Measurements from ENCODE around the gene NGFR. TPM values are rescaled to one million over a fixed set of nuclear protein-coding genes. Genes with fewer than 3 reads are reported as not detected.
A peak's percentile ranks its signal among the peaks of the same experiment; 100 is the strongest.

Gene NGFR
- total RNA-seq, 1 experiment from 2014 or later, result 11.3 TPM

DNA sequence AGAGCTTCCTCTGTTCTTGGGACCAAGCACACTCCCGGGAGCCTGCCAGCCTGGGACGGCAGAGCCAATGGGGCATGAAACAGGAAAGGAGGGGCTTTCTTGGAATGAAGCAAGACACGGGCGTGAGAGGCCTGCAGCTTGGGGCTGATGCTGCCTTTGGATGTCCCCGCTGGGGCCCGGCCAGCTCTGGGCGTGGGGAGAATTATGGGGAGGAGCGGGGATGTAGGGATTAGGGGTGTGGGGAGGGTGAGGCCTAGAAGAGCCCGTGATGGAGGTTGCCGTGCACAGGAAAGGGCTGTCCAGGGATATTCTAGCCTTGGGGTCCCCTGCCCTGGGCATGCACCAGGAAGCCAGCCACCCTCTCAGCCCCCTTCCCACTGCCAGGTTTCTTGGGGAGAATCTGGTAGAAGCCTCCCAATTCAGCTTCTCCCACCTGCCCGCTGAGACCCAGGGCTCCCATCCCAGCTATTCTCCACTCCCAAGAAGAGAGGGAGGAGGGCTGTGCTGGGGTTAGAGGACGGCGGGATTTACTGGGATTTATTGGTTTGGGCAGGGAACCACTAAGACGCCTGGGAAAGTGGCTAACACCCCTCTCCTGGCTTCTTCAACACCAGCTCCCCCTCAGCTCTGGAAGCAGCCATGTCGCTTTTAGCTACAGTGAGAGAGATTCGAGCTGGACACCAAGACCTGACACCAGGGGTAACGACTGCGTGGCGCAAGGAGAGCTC lies 60.6 kb downstream of the NGFR start (continued):
- TF ChIP-seq ZNF263 (CRISPR knock-in tag; IDR thresholded peaks at IDR 0.05; ENCODE audit: low read depth) (no peak), ZBTB21 (CRISPR knock-in tag; IDR thresholded peaks at IDR 0.05; ENCODE audit: borderline replicate concordance) (no peak)
- TF ChIP-seq, protein P1, sequence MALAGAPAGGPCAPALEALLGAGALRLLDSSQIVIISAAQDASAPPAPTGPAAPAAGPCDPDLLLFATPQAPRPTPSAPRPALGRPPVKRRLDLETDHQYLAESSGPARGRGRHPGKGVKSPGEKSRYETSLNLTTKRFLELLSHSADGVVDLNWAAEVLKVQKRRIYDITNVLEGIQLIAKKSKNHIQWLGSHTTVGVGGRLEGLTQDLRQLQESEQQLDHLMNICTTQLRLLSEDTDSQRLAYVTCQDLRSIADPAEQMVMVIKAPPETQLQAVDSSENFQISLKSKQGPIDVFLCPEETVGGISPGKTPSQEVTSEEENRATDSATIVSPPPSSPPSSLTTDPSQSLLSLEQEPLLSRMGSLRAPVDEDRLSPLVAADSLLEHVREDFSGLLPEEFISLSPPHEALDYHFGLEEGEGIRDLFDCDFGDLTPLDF (CRISPR knock-in tag; IDR thresholded peaks at IDR 0.05), result no peak

DNA sequence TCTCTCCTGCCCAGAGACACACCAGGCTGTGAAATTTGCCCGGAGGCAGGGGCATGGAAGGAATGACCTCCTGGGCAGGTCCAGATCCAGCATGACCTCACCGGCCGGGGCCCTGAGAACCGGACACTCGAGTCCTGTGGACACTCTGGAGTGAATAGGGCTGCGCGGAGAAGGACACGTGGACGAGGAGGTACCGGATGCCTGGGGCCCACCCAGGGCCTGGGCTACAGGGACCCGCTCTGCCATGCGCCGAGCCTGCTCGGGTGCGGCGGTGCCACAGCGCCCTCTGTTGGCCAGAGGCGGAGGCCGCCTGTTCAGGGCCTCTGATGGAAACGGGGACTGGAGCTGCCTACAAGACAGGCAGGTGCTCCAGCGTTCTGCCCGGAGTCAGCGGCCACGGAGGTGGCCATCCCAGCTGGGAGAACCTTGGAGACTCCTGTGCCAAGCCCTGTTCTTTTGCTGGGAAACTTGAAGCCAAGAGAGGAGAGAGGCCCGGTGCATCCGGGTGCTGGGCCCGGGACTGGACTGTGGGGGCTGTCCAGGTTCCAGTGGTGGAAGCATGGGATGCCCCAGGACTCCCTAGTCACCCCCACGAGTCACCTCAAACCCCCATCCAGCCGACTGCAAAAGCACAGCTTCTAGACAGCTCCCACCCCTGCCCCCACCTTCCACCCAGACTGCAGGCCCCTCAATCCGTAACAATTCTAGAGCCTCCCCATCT lies 61.3 kb downstream of the NGFR start:
- Mint-ChIP-seq H3K4me1 (peaks cover 13% of the 10 kb centered on the region), H3K36me3 (no peaks in the 10 kb centered on the region), H3K9me3 (no peaks in the 10 kb centered on the region), H3K4me3 (no peak overlapping the region), H3K27me3 (ENCODE audit: low read depth) (peaks cover 8% of the 10 kb centered on the region), H3K27ac (no peak overlapping the region)
- DNase-seq (ENCODE audit: low spot score) (peak; percentile 94), ATAC-seq (peak; percentile 89)
- POLR2A ChIA-PET, result interaction anchor here (0.5 to 0.6 kb wide), 2 partner anchors 145 to 148 kb away, joined by 3 to 4 read pairs; no protein-coding TSS in a partner anchor
- CTCF ChIA-PET, result interaction anchor here (0.5 to 4.2 kb wide), 89 partner anchors 9 to 1502 kb away, joined by 3 to 129 read pairs (median 5); partner anchors contain the start of genes DLX3, FAM117A, KAT7 and NGFR
- TF ChIP-seq, protein P2, sequence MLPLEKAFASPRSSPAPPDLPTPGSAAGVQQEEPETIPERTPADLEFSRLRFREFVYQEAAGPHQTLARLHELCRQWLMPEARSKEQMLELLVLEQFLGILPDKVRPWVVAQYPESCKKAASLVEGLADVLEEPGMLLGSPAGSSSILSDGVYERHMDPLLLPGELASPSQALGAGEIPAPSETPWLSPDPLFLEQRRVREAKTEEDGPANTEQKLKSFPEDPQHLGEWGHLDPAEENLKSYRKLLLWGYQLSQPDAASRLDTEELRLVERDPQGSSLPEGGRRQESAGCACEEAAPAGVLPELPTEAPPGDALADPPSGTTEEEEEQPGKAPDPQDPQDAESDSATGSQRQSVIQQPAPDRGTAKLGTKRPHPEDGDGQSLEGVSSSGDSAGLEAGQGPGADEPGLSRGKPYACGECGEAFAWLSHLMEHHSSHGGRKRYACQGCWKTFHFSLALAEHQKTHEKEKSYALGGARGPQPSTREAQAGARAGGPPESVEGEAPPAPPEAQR (CRISPR knock-in tag; IDR thresholded peaks at IDR 0.05), result no peak
- TF ChIP-seq, protein P3, sequence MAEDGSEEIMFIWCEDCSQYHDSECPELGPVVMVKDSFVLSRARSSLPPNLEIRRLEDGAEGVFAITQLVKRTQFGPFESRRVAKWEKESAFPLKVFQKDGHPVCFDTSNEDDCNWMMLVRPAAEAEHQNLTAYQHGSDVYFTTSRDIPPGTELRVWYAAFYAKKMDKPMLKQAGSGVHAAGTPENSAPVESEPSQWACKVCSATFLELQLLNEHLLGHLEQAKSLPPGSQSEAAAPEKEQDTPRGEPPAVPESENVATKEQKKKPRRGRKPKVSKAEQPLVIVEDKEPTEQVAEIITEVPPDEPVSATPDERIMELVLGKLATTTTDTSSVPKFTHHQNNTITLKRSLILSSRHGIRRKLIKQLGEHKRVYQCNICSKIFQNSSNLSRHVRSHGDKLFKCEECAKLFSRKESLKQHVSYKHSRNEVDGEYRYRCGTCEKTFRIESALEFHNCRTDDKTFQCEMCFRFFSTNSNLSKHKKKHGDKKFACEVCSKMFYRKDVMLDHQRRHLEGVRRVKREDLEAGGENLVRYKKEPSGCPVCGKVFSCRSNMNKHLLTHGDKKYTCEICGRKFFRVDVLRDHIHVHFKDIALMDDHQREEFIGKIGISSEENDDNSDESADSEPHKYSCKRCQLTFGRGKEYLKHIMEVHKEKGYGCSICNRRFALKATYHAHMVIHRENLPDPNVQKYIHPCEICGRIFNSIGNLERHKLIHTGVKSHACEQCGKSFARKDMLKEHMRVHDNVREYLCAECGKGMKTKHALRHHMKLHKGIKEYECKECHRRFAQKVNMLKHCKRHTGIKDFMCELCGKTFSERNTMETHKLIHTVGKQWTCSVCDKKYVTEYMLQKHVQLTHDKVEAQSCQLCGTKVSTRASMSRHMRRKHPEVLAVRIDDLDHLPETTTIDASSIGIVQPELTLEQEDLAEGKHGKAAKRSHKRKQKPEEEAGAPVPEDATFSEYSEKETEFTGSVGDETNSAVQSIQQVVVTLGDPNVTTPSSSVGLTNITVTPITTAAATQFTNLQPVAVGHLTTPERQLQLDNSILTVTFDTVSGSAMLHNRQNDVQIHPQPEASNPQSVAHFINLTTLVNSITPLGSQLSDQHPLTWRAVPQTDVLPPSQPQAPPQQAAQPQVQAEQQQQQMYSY (CRISPR knock-in tag; IDR thresholded peaks at IDR 0.05), result no peak
- TF ChIP-seq GABPB1 (CRISPR knock-in tag; IDR thresholded peaks at IDR 0.05) (0 out of 2 replicates have a peak, but pooled peaks have one; percentile 29), NFE2L1 (CRISPR knock-in tag; IDR thresholded peaks at IDR 0.05) (no peak), ESRRA (CRISPR knock-in tag; IDR thresholded peaks at IDR 0.05; ENCODE audit: borderline replicate concordance) (no peak), OVOL2 (CRISPR knock-in tag; IDR thresholded peaks at IDR 0.05; ENCODE audit: borderline replicate concordance) (no peak), CREM (CRISPR knock-in tag; IDR thresholded peaks at IDR 0.05) (0 out of 2 replicates have a peak, but pooled peaks have one; percentile 11), RORB (CRISPR knock-in tag; IDR thresholded peaks at IDR 0.05) (no peak), ELF4 (CRISPR knock-in tag; IDR thresholded peaks at IDR 0.05; ENCODE audit: low read depth) (no peak), ZNF232 (CRISPR knock-in tag; IDR thresholded peaks at IDR 0.05) (0 out of 2 replicates have a peak, but pooled peaks have one; percentile 63), ETV6 (CRISPR knock-in tag; IDR thresholded peaks at IDR 0.05) (peak; percentile 76; the same call in 1 of the 2 replicates)
- TF ChIP-seq, protein P4, sequence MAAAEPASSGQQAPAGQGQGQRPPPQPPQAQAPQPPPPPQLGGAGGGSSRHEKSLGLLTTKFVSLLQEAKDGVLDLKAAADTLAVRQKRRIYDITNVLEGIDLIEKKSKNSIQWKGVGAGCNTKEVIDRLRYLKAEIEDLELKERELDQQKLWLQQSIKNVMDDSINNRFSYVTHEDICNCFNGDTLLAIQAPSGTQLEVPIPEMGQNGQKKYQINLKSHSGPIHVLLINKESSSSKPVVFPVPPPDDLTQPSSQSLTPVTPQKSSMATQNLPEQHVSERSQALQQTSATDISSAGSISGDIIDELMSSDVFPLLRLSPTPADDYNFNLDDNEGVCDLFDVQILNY (CRISPR knock-in tag; IDR thresholded peaks at IDR 0.05), result peak; percentile 45; the same call in 1 of the 2 replicates
- TF ChIP-seq, protein P5, sequence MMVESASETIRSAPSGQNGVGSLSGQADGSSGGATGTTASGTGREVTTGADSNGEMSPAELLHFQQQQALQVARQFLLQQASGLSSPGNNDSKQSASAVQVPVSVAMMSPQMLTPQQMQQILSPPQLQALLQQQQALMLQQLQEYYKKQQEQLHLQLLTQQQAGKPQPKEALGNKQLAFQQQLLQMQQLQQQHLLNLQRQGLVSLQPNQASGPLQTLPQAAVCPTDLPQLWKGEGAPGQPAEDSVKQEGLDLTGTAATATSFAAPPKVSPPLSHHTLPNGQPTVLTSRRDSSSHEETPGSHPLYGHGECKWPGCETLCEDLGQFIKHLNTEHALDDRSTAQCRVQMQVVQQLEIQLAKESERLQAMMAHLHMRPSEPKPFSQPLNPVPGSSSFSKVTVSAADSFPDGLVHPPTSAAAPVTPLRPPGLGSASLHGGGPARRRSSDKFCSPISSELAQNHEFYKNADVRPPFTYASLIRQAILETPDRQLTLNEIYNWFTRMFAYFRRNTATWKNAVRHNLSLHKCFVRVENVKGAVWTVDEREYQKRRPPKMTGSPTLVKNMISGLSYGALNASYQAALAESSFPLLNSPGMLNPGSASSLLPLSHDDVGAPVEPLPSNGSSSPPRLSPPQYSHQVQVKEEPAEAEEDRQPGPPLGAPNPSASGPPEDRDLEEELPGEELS (CRISPR knock-in tag; IDR thresholded peaks at IDR 0.05), result 0 out of 2 replicates have a peak, but pooled peaks have one; percentile 66
- TF ChIP-seq, protein P6, sequence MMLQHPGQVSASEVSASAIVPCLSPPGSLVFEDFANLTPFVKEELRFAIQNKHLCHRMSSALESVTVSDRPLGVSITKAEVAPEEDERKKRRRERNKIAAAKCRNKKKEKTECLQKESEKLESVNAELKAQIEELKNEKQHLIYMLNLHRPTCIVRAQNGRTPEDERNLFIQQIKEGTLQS (CRISPR knock-in tag; conservative IDR thresholded peaks at IDR 0.05), result no peak
- TF ChIP-seq, protein P7, sequence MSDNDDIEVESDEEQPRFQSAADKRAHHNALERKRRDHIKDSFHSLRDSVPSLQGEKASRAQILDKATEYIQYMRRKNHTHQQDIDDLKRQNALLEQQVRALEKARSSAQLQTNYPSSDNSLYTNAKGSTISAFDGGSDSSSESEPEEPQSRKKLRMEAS (CRISPR knock-in tag; IDR thresholded peaks at IDR 0.05), result peak; percentile 69
- TF ChIP-seq, protein P8, sequence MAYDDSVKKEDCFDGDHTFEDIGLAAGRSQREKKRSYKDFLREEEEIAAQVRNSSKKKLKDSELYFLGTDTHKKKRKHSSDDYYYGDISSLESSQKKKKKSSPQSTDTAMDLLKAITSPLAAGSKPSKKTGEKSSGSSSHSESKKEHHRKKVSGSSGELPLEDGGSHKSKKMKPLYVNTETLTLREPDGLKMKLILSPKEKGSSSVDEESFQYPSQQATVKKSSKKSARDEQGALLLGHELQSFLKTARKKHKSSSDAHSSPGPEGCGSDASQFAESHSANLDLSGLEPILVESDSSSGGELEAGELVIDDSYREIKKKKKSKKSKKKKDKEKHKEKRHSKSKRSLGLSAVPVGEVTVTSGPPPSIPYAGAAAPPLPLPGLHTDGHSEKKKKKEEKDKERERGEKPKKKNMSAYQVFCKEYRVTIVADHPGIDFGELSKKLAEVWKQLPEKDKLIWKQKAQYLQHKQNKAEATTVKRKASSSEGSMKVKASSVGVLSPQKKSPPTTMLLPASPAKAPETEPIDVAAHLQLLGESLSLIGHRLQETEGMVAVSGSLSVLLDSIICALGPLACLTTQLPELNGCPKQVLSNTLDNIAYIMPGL (CRISPR knock-in tag; IDR thresholded peaks at IDR 0.05), result peak; percentile 89

All from WTC11 (cell line).